Central memory CD4-positive, alpha-beta T cell (primary cell): ENCODE measurements around the gene DIRAS3.
"Not testable (repeated sequence)": the region's sequence is repeated elsewhere in the genome, so short reads cannot be mapped to it uniquely, and the experiment has no call there.

Experiments
- DNase-seq: peaks from one replicate; pipeline ENCODE4 v3.0.0; 2022

DIRAS3 gene

GRCh38 chr1:68024635-68025338 is 25.6 kb downstream of the DIRAS3 start:
- DNase-seq, result no peak

- DNase-seq, result no peak
These were observed 34.0 kb downstream of the DIRAS3 start for GRCh38 chr1:68016381-68016780.

GRCh38 chr1:68015971-68016370 is 34.5 kb downstream of the DIRAS3 start:
- no peak for DNase-seq

- no peak for DNase-seq
These were observed 35.1 kb downstream of the DIRAS3 start for GRCh38 chr1:68015369-68015768.

GRCh38 chr1:68013351-68013750 is 37.1 kb downstream of the DIRAS3 start:
- DNase-seq, result no peak

DNA sequence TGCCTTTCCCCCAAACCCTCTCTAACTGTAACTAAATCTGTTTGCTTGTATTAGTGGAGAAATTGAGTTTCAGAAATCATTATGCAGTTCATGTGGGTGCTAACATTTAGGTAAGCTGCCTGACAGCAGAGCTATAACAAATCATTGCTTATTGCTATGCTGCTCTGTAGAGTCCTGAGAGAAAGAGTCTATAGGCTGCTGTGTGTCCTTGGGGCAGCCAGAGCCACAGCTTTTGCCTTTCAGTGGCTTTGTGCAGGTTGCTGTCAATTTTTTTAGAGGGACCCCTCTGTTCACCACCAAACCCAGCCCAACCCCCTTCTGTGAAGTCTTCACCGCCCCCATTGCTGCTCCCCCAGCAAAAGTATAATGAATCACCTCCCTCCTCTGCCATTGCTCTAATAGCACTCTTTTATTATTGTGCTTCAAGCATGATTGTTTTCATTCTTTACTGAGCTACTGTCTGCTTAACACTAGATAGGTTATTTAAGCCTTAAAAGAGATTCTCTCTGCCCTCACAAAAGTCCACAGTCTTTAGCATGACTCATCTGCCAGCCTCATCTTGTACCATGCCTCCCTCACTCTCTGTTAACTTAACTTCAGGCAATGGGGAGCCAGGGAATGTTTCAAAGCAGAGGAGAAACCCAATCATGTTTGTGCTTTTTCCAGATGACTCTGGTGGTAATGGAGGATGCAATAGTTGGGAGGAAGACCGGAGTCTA is 38.6 kb downstream of the DIRAS3 start:
- DNase-seq, result no peak

DNA sequence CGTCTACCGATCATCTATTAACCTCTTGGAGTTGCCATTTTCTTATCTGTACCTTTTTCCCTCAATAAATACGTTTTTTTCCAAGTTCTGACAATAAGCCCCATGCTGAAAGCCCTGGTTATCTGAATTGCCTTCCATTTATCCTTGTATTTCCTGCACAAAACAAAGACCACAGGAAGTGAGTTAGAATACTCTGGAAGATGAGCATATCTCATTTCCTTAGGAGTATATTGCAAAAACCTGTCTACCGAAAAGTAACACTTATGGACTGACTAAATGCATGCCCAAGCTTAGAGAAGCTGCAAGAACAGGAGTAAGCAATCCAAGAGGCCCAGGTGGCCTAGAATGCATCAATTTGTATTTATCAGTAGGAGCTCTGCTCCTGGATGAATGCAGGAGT is 39.9 kb downstream of the DIRAS3 start:
- DNase-seq, result no peak

DNA sequence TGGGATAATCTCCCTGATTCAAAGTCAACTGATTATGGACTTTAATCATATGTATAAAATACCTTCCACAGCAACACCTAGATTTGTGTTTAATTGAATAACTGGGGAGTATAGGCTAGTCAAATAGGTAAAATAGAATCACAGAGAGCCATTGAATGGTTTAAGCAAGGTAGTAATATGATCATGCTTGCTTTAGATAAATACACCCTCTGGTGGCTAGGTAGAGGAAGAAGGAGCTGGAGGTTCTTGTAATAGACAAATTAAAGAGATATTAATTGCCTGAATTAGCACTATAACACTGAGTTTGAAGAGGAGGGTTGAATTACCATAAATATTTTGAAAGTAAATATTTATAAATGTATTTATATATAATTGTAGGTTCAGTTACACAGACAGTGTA is 40.3 kb downstream of the DIRAS3 start:
- DNase-seq, result no peak

GRCh38 chr1:68003626-68004025 is 46.8 kb downstream of the DIRAS3 start:
- DNase-seq, result not testable (repeated sequence)

- no peak for DNase-seq
These were observed 50.2 kb downstream of the DIRAS3 start for GRCh38 chr1:68000191-68000590.

DNA sequence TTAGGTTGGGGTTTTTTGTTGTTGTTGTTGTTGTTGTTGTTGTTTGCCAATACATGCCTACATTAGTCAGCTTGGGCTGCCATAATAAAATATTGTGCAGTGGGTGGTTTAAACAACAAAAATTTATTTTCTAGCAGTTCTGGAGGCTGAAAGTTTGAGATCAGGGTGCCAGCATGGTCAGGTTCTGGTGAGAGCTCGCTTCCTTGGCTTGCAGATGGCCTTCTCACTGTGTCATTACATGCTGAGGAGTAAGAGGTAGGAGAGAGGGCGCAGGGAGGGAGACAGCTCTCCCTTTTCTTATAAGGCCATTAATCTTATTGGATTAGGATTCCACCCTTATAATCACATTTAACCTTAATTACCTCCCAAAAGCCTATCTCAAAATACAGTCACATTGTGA is 52.7 kb downstream of the DIRAS3 start:
- DNase-seq, result no peak
